HG03354 (cell line): Measurements from ENCODE around the gene ING3.
"Not testable (repeated sequence)": the region's sequence is repeated elsewhere in the genome, so short reads cannot be mapped to it uniquely, and the experiment has no call there.

ENCODE experiments used
- ATAC-seq: cut with Tn5 transposase; IDR thresholded peaks from one replicate; pipeline ENCODE4 v1.9.1; 2021; ENCODE audit warnings: mild to moderate bottlenecking; ENCODE audit not compliant: unreplicated experiment, poor library complexity, severe bottlenecking

ING3 gene

DNA sequence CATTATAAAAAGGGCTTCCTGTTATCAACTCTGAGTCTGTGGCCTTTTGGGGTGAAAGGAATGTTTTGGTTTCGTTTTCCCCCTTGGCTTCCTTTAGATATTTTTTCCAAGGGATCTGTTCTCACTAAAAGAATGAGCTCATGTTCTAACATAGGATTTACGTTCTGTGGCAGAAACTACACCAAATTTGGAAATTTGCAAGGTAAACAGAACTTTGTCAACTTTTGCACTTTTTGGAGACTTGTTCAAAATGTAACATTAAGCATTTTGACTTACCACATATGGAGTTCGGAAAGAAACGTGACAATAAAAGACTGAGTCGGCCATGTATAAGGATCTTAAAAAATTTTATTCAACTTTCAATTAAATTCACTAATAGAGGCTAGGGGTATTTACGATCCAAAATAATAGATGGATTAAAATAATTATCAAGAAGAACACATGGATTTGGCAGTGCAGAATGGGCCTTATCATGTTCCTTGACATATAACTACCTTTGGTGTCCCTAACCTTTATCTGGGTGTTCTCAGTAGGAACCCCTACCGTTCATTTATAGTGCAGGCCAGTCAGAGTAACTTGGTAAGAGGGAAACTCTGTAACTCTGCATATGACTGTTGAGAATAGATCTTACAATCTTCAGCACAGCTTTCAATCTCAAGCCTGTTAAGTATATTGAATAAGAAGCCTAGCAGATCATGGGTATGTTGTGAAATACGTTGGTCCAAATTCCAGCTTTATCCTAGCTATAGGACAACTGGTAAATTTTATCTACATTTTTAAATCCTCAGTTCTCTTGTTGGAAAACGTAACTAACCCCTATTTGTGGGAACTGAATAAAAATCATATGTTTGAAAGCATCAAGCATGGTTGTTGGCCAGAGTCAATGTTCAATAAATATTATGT lies 49.8 kb downstream of the ING3 start:
- no peak for ATAC-seq

DNA sequence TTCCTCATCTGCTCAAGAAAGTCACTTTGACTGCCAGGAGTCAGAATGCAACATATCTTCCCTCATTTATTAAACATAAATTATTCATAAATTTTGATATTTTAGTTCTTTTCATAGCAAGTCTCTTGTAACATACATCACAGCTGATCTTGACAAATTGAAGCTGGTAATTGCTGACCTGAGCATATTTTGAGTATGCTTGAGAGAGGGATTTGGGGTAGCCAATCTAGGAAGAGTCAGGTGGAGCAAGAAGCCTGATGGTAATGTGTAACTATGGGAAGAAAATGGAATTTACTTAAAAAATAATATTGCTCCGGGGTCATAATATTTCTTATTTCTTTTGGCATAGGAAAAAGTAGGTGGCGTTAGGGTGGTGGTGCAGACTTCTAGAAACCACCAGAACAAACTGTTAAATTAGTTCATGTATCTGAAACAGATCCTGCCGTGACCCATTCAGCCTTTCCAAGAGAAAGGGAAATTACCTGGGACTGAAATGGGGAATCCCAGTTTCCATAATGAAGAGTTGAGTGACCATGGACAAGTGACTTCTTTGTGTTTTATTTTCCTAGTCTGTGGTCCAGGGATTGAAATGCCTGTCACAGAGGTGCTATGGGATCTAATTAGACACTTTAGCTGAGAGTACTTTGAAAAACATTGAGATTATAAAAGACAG lies 50.8 kb downstream of the ING3 start:
- no peak for ATAC-seq

DNA sequence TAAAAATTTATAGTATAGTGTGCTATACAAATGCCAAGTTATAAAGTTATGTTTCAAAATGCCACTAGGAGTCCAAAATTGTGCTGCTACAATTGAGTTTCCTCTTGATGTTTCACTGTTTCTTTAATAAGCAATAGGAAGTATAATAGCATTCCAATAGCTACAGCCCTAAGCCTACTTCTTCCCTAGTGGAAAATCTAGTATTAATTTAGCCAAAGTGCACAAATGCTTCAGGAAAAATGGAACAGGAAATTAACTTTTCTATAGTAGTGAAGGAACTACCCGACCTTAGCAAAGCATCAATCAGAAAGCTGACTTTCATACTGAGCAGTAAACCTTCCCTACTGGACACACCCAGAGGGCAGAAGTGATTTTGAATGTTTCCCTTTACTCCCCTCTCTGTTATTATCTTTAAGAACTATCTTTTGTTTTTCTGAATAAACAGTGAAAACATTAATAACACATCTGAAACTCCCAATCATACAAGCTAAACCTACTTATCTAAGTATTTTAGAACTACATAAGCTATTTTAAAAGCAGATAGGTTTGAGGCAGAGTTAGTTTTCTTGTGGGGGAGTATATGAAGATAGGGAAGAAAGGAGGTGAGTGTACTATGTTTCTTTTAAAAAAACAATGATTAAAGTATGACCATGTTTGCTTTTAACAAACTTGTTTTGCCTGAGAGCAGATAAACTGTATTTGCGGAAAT lies 51.6 kb downstream of the ING3 start:
- no peak for ATAC-seq

DNA sequence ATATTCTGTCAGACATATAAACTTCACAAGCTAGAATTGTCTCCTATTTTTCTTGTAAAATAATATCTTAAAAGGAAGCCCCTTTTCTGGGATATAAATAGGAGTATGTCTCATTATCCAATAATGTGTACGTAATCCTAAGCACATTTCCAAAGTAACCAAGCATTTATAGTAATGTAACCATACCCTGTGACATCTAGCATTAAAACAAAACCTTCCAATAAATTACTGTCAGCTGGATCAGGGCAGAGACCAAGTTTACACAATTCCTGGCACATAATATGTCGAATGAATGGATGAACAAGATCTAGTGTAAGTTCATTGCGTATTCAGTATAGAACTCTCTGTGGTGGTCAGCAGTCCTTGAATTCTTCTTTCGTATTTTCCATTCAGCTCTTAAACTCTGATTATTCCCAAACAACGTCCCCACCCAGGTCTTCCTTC lies 52.2 kb downstream of the ING3 start:
- no peak for ATAC-seq

DNA sequence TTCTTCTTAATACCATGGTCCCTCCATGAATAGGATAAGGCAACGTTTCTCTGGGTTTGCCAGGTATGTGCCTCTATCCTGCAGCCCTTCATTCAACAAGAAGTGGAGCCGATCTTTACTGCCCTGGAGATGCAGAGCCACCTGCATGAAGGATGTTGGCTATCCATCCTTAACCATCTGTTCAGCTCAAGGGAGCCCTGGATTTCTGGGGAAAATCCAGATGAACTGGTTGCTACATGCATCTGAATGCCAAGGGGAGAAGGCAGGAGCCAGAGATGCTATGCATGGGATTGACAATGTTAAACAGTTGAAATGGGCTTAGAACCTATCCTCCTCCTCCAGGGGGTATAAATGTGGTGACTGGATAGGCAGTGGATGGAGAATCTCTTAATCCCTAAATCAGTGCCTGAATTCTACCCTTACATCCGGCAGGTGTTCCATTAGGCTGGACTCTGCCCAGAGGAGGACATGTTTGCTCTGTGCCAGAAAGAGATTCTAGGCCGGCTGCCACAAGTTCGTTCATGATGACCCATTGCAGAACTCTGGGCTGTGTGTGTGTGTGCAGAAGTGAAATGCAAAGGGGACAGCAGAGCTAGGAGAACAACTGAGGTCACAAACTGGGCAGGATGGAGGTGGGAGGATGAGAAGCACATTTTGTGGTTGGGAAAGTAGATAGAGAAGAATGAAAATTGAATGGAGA lies 53.6 kb downstream of the ING3 start:
- ATAC-seq: no peak

DNA sequence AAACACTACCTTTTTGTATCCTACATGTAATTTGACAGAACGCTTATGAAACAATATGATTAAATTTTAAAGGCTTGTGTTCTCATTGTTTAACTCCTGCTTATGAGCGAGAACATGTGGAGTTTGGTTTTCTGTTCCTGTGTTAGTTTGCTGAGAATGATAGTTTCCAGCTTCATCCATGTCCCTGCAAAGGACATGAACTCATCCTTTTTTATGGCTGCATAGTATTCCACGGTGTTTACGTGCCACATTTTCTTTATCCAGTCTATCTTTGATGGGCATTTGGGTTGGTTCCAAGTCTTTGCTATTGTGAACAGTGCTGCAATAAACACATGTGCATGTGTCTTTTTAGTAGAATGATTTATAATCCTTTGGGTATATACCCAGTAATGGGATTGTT lies 54.5 kb downstream of the ING3 start:
- not testable (repeated sequence) for ATAC-seq

DNA sequence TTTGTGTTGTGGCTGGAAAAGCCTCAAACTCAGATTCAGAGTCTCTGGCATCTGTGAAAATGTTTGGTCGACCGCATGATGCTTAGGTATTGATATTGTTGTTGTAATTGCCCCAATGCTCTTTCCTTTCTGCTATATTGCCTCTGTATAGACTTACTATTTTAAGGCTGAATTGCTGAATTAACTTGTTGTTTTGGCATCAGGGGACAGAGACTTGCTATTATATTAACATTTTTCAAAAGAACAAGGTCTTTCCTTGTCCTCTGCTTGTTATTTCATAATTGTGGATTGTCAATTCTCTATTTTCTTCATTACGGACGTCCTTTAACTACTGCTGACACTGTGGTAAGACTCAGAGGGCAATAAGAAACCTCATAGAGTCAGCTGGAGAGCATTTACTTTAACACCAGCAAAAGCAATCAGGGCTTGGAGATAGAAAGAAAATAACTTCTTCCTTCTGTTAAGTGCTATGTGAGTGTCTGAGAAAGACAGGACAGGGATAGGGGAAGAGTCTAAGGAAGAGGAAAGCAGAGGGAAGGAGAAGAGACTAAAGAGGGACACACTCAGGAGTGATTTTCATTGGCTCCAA lies 55.5 kb downstream of the ING3 start:
- ATAC-seq: no peak

DNA sequence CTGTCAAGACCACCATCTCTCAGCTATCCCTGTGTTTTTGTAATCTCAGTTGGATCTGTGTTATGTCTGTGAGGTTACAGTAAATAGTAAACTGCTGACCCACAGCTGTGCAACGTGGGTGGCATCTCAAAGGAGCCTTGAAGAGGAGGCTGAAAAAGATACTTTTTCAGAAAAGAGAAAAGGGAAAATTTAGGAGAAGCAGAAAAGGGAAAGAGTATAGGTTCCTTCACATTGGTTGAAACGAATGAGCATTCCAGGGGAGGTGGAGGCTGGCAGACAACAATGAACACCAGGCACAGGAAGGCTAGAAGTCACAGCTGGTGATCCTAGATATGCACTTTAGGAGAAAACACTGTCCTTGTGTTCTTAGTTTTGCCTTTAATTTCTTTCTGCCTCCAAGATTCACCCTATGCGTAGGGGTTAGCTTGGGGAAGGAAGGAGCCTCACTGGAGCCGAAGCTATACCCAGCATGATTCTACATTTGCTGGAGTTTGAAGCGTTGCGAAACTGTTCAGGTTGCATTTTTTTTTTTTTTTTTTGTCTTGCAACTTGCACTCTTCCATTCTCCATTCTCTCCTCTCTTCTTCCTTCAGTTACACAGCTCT lies 56.2 kb downstream of the ING3 start:
- no peak for ATAC-seq

DNA sequence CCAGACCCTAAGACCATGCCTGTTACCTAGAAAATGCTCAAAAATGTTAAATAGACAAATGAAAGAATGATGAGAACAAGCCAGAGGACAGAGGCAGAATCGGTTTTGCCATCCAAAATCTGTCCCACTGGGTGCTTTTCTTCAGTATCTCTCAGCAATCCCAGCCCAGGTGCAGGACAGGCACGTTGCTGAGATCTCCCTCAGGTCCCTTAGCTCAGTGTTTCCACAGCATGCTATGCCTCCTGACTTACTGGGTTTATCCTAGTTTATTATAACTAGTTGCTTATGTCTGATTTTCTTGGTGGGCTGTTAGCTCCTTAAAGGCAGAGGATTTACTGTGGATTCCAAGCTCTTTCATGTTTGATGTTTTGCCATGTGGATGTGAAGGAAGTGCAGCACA lies 58.2 kb downstream of the ING3 start:
- ATAC-seq: no peak

DNA sequence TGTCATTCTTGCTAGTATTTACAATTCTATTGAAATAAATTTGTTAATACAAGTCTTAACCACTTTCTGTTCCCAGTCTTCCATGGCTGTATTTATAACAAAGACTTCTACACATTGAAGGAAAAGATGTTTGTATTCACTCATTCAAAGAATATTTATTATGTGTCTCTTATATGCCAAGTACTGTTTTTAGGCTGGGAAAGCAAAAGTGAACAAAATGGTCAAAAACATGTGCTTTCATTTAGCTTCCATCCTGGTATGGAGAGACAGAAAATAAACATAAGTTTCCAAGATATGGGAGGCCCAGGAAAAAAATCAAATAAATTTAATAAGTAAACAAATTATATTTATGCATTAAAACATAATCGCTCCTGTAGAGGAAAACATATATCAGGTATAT lies 60.8 kb downstream of the ING3 start:
- ATAC-seq: no peak

DNA sequence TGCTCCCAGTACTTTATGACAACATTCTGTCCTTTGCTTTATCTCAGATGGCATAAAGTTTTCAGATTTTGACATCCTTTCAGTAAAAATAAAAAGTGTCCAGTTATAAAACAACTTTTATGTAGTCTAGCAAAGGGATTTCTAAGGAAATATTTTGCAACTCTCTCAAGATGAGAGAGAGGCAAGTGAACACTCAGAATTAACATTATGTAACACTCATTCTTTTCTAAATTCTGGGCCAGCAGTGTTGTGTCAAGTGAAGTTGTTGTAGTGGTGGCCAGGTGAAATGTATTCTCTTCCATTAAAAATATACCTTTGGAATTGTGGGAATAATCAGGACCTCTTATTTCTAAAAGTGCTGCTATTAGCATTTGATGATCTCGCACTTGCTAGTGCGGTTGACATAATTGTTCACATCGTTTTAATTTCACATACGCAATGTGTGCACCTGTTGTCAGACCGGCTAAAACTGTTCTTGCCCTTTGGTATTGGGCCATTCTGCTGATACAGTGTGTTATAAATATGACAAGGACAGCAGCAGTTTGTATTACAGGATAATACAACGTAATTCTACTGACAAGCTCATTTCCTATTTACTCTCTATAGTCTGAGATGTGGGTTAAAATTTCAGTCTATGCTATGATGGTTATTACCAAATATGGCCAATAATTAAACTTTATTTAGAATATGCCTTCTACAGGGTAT lies 61.7 kb downstream of the ING3 start:
- no peak for ATAC-seq

DNA sequence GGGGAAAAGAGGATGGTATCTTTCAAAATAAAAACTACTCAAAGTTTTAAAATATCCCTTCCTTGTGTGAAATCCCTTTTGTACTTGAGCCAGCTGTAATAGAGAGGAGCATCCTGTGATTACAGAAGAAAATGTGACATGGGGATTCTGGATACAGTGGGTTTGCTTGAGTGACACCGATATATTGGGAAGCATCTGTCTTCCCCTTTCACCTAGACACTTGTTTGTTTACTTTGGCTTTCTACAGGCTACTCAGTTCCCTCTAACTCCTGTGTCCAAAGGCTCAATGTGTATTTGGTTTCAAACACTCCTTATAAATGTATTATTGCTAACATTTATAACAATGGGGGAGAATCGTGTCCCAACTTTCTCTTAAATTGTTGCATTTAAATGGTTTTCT lies 62.3 kb downstream of the ING3 start:
- ATAC-seq: no peak

DNA sequence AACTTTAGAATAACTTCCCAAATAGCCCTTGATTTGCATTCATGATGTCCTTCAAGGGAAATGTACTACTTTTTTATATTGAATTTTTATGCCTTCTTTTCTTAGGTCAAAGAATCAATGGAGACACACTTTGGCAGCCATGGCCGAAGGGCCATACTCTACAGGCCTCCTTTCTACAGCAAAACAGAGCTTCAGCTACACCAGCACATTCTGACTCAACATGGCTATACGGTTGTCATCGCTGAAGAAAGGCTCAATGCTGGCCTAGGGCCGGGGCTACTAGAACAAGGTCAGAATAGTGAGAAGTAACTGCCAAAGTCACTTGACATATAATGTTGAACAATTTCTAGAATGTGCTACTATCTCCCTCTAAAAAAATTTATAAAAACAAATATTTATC lies 65.0 kb downstream of the ING3 start:
- no peak for ATAC-seq

DNA sequence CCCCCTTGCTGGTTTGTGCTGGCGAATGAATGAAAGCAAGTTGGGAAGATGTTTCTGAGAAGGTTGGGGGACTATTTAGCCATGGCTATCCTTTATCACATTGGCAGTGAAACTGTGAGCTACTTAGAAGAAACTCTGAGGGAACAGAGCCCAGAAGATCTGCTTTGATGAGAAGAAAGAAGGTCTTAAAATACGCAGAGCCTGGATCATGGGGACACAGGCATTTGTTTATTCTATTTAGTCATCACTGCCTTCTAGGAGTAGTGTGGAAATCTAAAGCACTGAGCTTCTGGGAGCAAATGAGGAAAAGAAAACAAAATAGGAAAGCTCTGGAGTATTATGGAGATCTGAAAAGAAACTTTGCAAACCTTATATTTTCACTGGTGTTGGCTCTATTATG lies 66.4 kb downstream of the ING3 start:
- no peak for ATAC-seq

DNA sequence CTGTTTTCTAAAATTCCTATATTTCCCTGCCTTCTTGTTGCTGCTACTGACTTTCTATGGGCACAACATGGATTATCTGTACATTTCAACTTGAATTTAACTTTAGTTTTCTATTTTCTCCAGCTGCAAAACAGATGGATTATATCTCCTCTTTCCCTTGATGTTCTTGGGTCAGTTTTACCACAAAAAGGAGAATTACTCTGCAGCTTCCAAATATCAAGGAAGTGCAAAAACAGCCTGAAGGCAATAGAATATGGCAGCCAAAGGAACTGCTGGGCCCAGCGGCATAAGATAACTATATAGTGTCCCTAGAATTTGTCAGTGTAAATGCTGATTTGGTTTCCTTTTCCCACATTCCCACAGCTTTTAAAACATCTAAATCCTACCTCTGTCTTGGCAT lies 67.0 kb downstream of the ING3 start:
- no peak for ATAC-seq

DNA sequence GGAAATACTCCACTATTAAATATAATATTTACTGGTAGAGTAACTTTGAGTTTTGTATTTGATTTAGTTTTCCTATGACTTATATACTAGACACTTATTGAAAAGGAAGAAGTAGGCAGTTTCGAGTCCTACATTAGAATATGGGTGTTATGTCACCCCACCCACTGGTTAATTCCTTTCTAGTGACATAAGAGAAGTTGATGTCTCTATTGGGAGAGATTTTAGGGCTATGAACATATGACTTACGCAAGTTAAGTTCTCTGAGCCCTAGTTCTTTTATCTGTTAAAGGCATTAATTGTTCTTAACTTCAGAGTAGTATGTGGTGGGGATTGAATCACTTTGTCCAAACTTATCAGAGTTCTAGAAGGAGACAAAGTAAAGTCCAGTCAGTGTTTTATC lies 68.4 kb downstream of the ING3 start:
- ATAC-seq: no peak

DNA sequence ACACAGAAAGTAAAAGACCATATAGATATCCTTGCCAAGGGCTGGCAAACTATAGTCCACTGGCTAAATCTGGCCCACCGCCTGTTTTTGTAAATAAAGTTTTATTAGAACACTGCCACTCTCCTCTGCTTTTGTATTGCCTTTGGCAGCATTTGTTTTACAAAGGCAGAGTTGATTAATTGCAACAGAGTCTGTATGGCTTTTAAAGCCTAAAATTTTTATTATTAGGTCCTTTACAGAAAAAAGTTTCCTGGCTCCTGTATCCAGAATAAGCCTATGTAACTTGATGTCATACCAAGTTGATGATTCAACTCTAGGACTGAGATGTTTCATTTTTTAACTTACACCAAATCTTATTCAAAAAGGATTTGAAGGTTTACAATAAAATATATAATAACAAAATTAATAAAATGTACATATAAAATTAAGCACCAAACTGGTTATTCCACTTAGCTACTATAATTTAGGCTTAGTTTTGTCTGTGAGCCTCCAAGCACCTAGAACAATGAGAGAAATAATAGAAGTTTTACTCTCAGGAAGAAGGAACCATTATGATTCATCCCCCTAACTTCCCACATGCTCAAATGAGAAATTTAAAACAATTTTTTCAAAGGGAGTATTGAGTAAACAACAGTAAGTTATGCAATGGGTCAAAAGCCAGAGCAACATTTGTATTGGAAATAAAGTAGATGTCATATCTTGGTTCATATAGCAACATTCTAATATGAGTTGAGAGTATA lies 69.8 kb downstream of the ING3 start:
- ATAC-seq: no peak
